SK-N-SH (cell line): Measurements from ENCODE around the gene CYP4F12. TPM values are rescaled to one million over a fixed set of nuclear protein-coding genes. Genes with fewer than 3 reads are reported as not detected.
A peak's percentile ranks its signal among the peaks of the same experiment; 100 is the strongest.

Experiments
- CTCF ChIA-PET: fragments of 300-600, 350-600 bp; formaldehyde crosslinking; extraction: SDS; loops from one replicate; lab custom pipeline; 2021; lab: Yijun Ruan, JAX
- POLR2A ChIA-PET: fragments of 350-600 bp; sonication (Branson Sonifier 250); formaldehyde crosslinking; extraction: SDS; loops from one replicate; lab custom pipeline; 2020; ENCODE audit warnings: antibody characterized with exemption, inconsistent platforms; lab: Yijun Ruan, JAX
- DNase-seq: peaks from one replicate; pipeline ENCODE4 v3.0.0; 2012
- H2AFZ ChIP-seq: fragments of 200-600 bp; sonication (generic); 2 replicates; pipeline ENCODE4 v1.8.1; 2016; ENCODE audit warnings: antibody characterized with exemption, mild to moderate bottlenecking, low read depth
- H3F3A ChIP-seq: fragments of 200-600 bp; sonication (generic); replicated peaks from 2 replicates; pipeline ENCODE3; 2016; ENCODE audit warnings: antibody characterized with exemption, mild to moderate bottlenecking; ENCODE audit not compliant: insufficient read depth
- H3K27ac ChIP-seq, 2 experiments: fragments of 200-500 bp in 1 of 2; fragments of 200-600 bp in 1 of 2; sonication (Bioruptor generic) in 1 of 2; sonication (generic), shearing (Covaris generic) in 1 of 2; 2 replicates each; pipeline versions ENCODE4 v1.5.1 to v1.6.1; 2014 to 2016; ENCODE audit warnings: low read depth in 2 of 2, inconsistent platforms in 1 of 2, low read length in 1 of 2, mild to moderate bottlenecking in 1 of 2, mixed read lengths in 1 of 2
- H3K27me3 ChIP-seq: fragments of 200-600 bp; sonication (generic), shearing (Covaris generic); 2 replicates; pipeline ENCODE4 v1.6.1; 2016; ENCODE audit warnings: mixed run types; ENCODE audit not compliant: insufficient read depth
- H3K36me3 ChIP-seq, 2 experiments: fragments of 200-500 bp in 1 of 2; fragments of 200-600 bp in 1 of 2; sonication (Bioruptor generic) in 1 of 2; sonication (generic) in 1 of 2; replicated peaks in 1 of 2; 2 replicates each; pipeline versions ENCODE3 to v1.5.1; 2014 to 2016; ENCODE audit warnings: low read length in 1 of 2, mild to moderate bottlenecking in 1 of 2; ENCODE audit not compliant: insufficient read depth in 2 of 2, control insufficient read depth in 1 of 2
- H3K4me1 ChIP-seq, 2 experiments: fragments of 200-500 bp in 1 of 2; fragments of 200-600 bp in 1 of 2; sonication (Bioruptor generic) in 1 of 2; sonication (generic), shearing (Covaris generic) in 1 of 2; 2 replicates each; pipeline versions ENCODE4 v1.5.1 to v1.6.1; 2014 to 2016; ENCODE audit warnings: low read depth in 1 of 2, low read length in 1 of 2, mixed run types in 1 of 2; ENCODE audit not compliant: insufficient read depth in 2 of 2, control insufficient read depth in 1 of 2
- H3K4me2 ChIP-seq: fragments of 200-600 bp; sonication (generic), shearing (Covaris generic); 2 replicates; pipeline ENCODE4 v1.6.1; 2017; ENCODE audit warnings: mixed run types
- H3K4me3 ChIP-seq, 2 experiments: fragments of 200-500 bp in 1 of 2; fragments of 200-600 bp in 1 of 2; sonication (Bioruptor generic) in 1 of 2; sonication (generic), shearing (Covaris generic) in 1 of 2; 2 replicates each; pipeline versions ENCODE4 v1.5.1 to v1.8.1; 2014 to 2016; ENCODE audit warnings: low read depth in 2 of 2, inconsistent platforms in 1 of 2, low read length in 1 of 2, mild to moderate bottlenecking in 1 of 2, mixed read lengths in 1 of 2, moderate library complexity in 1 of 2
- H3K79me2 ChIP-seq: fragments of 200-600 bp; sonication (generic); 2 replicates; pipeline ENCODE4 v1.8.1; 2017; ENCODE audit warnings: mild to moderate bottlenecking; ENCODE audit not compliant: insufficient read depth
- H3K9ac ChIP-seq: fragments of 200-600 bp; sonication (generic); 2 replicates; pipeline ENCODE4 v1.6.1; 2017; ENCODE audit warnings: mixed run types
- H3K9me2 ChIP-seq: fragments of 200-600 bp; sonication (generic); 2 replicates; pipeline ENCODE4 v1.6.1; 2017; ENCODE audit warnings: mixed run types
- H3K9me3 ChIP-seq: fragments of 200-600 bp; sonication (generic); 2 replicates; pipeline ENCODE4 v1.6.1; 2017; ENCODE audit warnings: mixed run types, mild to moderate bottlenecking, moderate library complexity
- H4K20me1 ChIP-seq: fragments of 200-600 bp; sonication (generic); 2 replicates; pipeline ENCODE4 v1.6.1; 2017; ENCODE audit warnings: mild to moderate bottlenecking, mixed run types; ENCODE audit not compliant: insufficient read depth
- CHD2 ChIP-seq: fragments of 150-350 bp; IDR thresholded peaks from 2 replicates; pipeline ENCODE4 v1.6.1; 2018; ENCODE audit warnings: low read length; ENCODE audit not compliant: partially characterized antibody
- ELF1 ChIP-seq: IDR thresholded peaks from 2 replicates; pipeline ENCODE4 v1.4.0; 2012
- EP300 ChIP-seq, 2 experiments: IDR thresholded peaks; 2 replicates each; pipeline versions ENCODE4 v1.4.0 to v1.6.1; 2012; ENCODE audit warnings: borderline replicate concordance in 1 of 2, low read depth in 1 of 2, low read length in 1 of 2
- EZH2phosphoT487 ChIP-seq: fragments of 200-600 bp; sonication (generic); IDR thresholded peaks from 2 replicates; pipeline ENCODE4 v1.6.1; 2017; ENCODE audit warnings: low read depth, mixed run types, mild to moderate bottlenecking, antibody characterized with exemption, moderate library complexity, borderline replicate concordance
- FOSL2 ChIP-seq: IDR thresholded peaks from 2 replicates; pipeline ENCODE4 v1.4.0; 2012; ENCODE audit warnings: low read depth, mild to moderate bottlenecking, moderate library complexity, borderline replicate concordance
- FOXJ3 ChIP-seq: sonication (generic); formaldehyde crosslinking; IDR thresholded peaks from 2 replicates; pipeline ENCODE4 v1.5.1; 2020; ENCODE audit warnings: mild to moderate bottlenecking, missing genetic modification reagents
- FOXM1 ChIP-seq: IDR thresholded peaks from 2 replicates; pipeline ENCODE4 v1.4.0; 2012; ENCODE audit warnings: low read depth, mild to moderate bottlenecking
- GABPA ChIP-seq: IDR thresholded peaks from 2 replicates; pipeline ENCODE4 v1.4.0; 2012; ENCODE audit warnings: low read depth, mild to moderate bottlenecking
- MEF2A ChIP-seq: IDR thresholded peaks from 2 replicates; pipeline ENCODE4 v1.4.0; 2012; ENCODE audit warnings: low read depth, borderline replicate concordance
- MXI1 ChIP-seq: IDR thresholded peaks from 2 replicates; pipeline ENCODE4 v1.6.1; 2012; ENCODE audit warnings: mild to moderate bottlenecking, low read depth, low read length, improper control_type of control experiment
- NFIC ChIP-seq: IDR thresholded peaks from 2 replicates; pipeline ENCODE4 v1.4.0; 2012; ENCODE audit warnings: borderline replicate concordance
- NRF1 ChIP-seq: IDR thresholded peaks from 2 replicates; pipeline ENCODE4 v1.6.1; 2012; ENCODE audit warnings: low read depth, mild to moderate bottlenecking, low read length
- POLR2AphosphoS5 ChIP-seq: IDR thresholded peaks from 2 replicates; pipeline ENCODE4 v1.6.1; 2012; ENCODE audit warnings: low read depth, low read length
- RAD21 ChIP-seq: IDR thresholded peaks from 2 replicates; pipeline ENCODE4 v1.6.1; 2012; ENCODE audit warnings: mild to moderate bottlenecking, low read length
- RCOR1 ChIP-seq: fragments of 150-350 bp; IDR thresholded peaks from 2 replicates; pipeline ENCODE4 v1.6.1; 2017; ENCODE audit warnings: antibody characterized with exemption, low read length
- RFX5 ChIP-seq: IDR thresholded peaks from 2 replicates; pipeline ENCODE4 v1.6.1; 2012; ENCODE audit warnings: mild to moderate bottlenecking, improper control_type of control experiment, low read length
- SMC3 ChIP-seq: IDR thresholded peaks from 2 replicates; pipeline ENCODE4 v1.6.1; 2012; ENCODE audit warnings: low read depth, low read length, improper control_type of control experiment
- TAF1 ChIP-seq: IDR thresholded peaks from 2 replicates; pipeline ENCODE4 v1.6.1; 2012; ENCODE audit warnings: low read depth, mild to moderate bottlenecking, low read length, moderate library complexity, borderline replicate concordance
- TCF12 ChIP-seq: IDR thresholded peaks from 2 replicates; pipeline ENCODE4 v1.4.0; 2012
- TEAD4 ChIP-seq: IDR thresholded peaks from 2 replicates; pipeline ENCODE4 v1.4.0; 2012; ENCODE audit warnings: mild to moderate bottlenecking, borderline replicate concordance; ENCODE audit not compliant: insufficient read depth
- WGBS: methylation state at CpG from one replicate; pipeline ENCODE4 v1.1.6; 2017; ENCODE audit warnings: low lambda C conversion rate; 5-methylcytosine and 5-hydroxymethylcytosine counted together
- polyA plus RNA-seq, 3 experiments: library from polyadenylated mRNA; depleted of rRNA; stranded (reverse); fragments of >200 nt; gene quantifications; 2 replicates each; pipeline ENCODE4 v1.2.3, GENCODE V29; 2012
- TF ChIP-seq, protein P1 (sequence below): IDR thresholded peaks from 2 replicates; pipeline ENCODE4 v1.4.0; 2012; ENCODE audit warnings: low read depth
- TF ChIP-seq, protein P2 (sequence below): IDR thresholded peaks from 2 replicates; pipeline ENCODE4 v1.4.0; 2012; ENCODE audit warnings: low read depth, borderline replicate concordance
- TF ChIP-seq, protein P3 (sequence below): IDR thresholded peaks from 2 replicates; pipeline ENCODE4 v1.6.1; 2012; ENCODE audit warnings: mild to moderate bottlenecking, low read depth, low read length, moderate library complexity
- TF ChIP-seq, protein P4 (sequence below): fragments of 150-350 bp; IDR thresholded peaks from 2 replicates; pipeline ENCODE4 v1.6.1; 2017; ENCODE audit warnings: antibody characterized with exemption, low read length, low read depth, borderline replicate concordance

The CYP4F12 gene
- polyA plus RNA-seq, 1 of the 3 experiments (the other 2 are of a cell fraction), result not detected

DNA sequence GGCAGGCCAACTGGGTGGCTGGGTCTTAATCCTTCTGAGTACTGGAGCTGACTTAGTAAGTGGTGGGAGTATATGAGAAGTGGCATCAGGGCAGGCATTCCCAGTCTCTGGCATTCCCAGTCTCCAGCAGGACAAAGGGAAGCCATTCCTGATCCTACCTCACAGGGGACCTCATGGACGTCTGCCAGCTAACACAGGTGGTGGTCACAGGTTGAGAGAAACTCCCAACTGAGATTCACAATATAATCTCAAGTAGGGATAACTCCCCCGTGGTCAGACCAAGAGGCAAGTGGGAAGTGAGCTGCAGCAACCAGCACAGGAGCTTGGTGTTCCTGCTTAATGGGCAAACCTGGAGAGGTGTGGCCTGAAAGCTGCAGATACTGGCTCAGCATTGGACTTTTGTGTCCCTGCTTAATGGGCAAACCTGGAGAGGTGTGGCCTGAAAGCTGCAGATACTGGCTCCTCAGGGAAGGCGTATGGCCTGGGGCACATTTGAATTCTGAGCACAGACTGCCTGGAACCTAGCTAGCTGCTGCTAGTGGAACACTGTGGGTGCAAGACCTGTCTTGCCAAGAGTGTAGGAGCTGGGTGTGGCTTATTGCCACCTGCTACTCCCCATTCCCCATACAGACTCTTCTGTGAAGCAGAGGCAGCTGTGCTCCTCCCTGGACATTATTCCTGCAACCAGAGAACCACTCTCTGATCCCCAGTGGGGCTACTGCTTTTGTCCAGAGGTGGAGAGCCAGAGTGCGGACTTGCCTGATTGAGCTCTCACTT is 29.1 kb downstream of the CYP4F12 start:
- Histone ChIP-seq H3K27me3 (no peaks in the 10 kb centered on the region), H3K4me1 (peaks cover 0 to 5% of the 10 kb centered on the region in 2 experiments; a peak in 1 of 4 replicates), H3K4me2 (no peak overlapping the region), H3K79me2 (no peaks in the 10 kb centered on the region), H3K9me3 (no peaks in the 10 kb centered on the region), H3K4me3 (no peak overlapping the region), H3K9me2 (no peaks in the 10 kb centered on the region), H3K36me3 (no peaks in the 10 kb centered on the region), H3K9ac (no peak overlapping the region), H2AFZ (no peak overlapping the region), H4K20me1 (no peaks in the 10 kb centered on the region), H3K27ac (no peak overlapping the region), H3F3A (no peaks in the 10 kb centered on the region)
- DNase-seq, result no peak
- ChIA-PET POLR2A (no interaction called here), CTCF (no interaction called here)
- WGBS, result 8% methylated on average over 4 of the region's 4 CpGs
- TF ChIP-seq TCF12, result no peak
- TF ChIP-seq, protein P1, sequence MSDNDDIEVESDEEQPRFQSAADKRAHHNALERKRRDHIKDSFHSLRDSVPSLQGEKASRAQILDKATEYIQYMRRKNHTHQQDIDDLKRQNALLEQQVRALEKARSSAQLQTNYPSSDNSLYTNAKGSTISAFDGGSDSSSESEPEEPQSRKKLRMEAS, result no peak
- no peak for TF ChIP-seq SMC3
- TF ChIP-seq FOSL2, result no peak
- no peak for TF ChIP-seq TAF1
- TF ChIP-seq, protein P2, sequence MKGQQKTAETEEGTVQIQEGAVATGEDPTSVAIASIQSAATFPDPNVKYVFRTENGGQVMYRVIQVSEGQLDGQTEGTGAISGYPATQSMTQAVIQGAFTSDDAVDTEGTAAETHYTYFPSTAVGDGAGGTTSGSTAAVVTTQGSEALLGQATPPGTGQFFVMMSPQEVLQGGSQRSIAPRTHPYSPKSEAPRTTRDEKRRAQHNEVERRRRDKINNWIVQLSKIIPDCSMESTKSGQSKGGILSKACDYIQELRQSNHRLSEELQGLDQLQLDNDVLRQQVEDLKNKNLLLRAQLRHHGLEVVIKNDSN, result no peak
- no peak for TF ChIP-seq FOXM1
- no peak for TF ChIP-seq POLR2AphosphoS5
- no peak for TF ChIP-seq ELF1
- no peak for TF ChIP-seq CHD2
- no peak for TF ChIP-seq RAD21
- TF ChIP-seq MEF2A, result no peak
- no peak for TF ChIP-seq EZH2phosphoT487
- no peak for TF ChIP-seq TEAD4
- no peak for TF ChIP-seq RCOR1
- no peak for TF ChIP-seq NFIC
- TF ChIP-seq GABPA, result no peak

DNA sequence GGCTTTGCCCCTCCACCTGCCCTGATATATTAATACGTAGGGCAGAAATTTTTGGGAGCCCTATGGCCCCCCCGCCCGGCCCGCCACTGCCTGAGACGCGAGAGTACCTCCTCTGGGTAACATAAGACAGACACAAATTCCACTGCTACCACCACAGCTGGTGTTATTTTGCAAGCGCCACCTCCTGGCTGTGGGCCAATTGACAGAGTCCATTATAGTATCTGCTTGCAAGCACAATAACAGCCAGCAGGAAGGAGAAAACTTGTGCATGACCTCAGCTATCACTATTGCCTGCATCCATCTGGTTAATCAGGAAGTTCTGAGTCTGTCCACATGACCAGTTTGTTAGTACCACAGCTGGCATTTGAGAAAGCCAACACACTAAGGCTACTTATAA is 29.6 kb downstream of the CYP4F12 start:
- Histone ChIP-seq H3K9ac (no peak overlapping the region), H3K27ac (no peak overlapping the region), H3K9me2 (no peaks in the 10 kb centered on the region), H4K20me1 (no peaks in the 10 kb centered on the region), H2AFZ (no peak overlapping the region), H3K27me3 (no peaks in the 10 kb centered on the region), H3K9me3 (no peaks in the 10 kb centered on the region), H3K36me3 (no peaks in the 10 kb centered on the region), H3K79me2 (no peaks in the 10 kb centered on the region), H3F3A (no peaks in the 10 kb centered on the region), H3K4me2 (no peak overlapping the region), H3K4me3 (no peak overlapping the region), H3K4me1 (peaks cover 0 to 5% of the 10 kb centered on the region in 2 experiments; a peak in 1 of 4 replicates)
- ChIA-PET CTCF (no interaction called here), POLR2A (no interaction called here)
- DNase-seq, result peak; percentile 31
- WGBS, result 0% methylated on average over 7 of the region's 7 CpGs
- TF ChIP-seq FOXJ3 (CRISPR knock-in tag), result no peak
- TF ChIP-seq, protein P1, result no peak
- TF ChIP-seq RFX5, result no peak
- no peak for TF ChIP-seq FOSL2
- no peak for TF ChIP-seq EZH2phosphoT487
- TF ChIP-seq NRF1, result no peak
- no peak for TF ChIP-seq RAD21
- no peak for TF ChIP-seq GABPA
- TF ChIP-seq, protein P3, sequence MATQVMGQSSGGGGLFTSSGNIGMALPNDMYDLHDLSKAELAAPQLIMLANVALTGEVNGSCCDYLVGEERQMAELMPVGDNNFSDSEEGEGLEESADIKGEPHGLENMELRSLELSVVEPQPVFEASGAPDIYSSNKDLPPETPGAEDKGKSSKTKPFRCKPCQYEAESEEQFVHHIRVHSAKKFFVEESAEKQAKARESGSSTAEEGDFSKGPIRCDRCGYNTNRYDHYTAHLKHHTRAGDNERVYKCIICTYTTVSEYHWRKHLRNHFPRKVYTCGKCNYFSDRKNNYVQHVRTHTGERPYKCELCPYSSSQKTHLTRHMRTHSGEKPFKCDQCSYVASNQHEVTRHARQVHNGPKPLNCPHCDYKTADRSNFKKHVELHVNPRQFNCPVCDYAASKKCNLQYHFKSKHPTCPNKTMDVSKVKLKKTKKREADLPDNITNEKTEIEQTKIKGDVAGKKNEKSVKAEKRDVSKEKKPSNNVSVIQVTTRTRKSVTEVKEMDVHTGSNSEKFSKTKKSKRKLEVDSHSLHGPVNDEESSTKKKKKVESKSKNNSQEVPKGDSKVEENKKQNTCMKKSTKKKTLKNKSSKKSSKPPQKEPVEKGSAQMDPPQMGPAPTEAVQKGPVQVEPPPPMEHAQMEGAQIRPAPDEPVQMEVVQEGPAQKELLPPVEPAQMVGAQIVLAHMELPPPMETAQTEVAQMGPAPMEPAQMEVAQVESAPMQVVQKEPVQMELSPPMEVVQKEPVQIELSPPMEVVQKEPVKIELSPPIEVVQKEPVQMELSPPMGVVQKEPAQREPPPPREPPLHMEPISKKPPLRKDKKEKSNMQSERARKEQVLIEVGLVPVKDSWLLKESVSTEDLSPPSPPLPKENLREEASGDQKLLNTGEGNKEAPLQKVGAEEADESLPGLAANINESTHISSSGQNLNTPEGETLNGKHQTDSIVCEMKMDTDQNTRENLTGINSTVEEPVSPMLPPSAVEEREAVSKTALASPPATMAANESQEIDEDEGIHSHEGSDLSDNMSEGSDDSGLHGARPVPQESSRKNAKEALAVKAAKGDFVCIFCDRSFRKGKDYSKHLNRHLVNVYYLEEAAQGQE, result no peak
- TF ChIP-seq EP300 (IDR thresholded peaks at IDR 0.05; ENCODE audit: borderline replicate concordance in 1 of 2, low read depth in 1 of 2, low read length in 1 of 2), result no peak
- no peak for TF ChIP-seq MXI1
- TF ChIP-seq, protein P4, sequence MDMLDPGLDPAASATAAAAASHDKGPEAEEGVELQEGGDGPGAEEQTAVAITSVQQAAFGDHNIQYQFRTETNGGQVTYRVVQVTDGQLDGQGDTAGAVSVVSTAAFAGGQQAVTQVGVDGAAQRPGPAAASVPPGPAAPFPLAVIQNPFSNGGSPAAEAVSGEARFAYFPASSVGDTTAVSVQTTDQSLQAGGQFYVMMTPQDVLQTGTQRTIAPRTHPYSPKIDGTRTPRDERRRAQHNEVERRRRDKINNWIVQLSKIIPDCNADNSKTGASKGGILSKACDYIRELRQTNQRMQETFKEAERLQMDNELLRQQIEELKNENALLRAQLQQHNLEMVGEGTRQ, result no peak
